Duodenal mucosa (tissue), 2 donors: ENCODE measurements around the gene ARHGAP30.

ENCODE experiments used
- H3K27ac ChIP-seq: one replicate; pipeline ENCODE4 v1.7.0; 2013; ENCODE audit warnings: low read depth, low read length
- H3K27me3 ChIP-seq, 2 donors: one replicate each; pipeline ENCODE4 v1.7.0; 2013; ENCODE audit warnings: low read length in 2 of 2, control low read depth in 1 of 2; ENCODE audit not compliant: insufficient read depth in 2 of 2, control insufficient read depth in 1 of 2
- H3K36me3 ChIP-seq, 2 donors: one replicate each; pipeline ENCODE4 v1.7.0; 2013; ENCODE audit warnings: low read length in 2 of 2, control low read depth in 1 of 2; ENCODE audit not compliant: insufficient read depth in 2 of 2, control insufficient read depth in 1 of 2
- H3K4me1 ChIP-seq, 2 donors: one replicate each; pipeline ENCODE4 v1.7.0; 2013; ENCODE audit warnings: low read length in 2 of 2, control low read depth in 1 of 2; ENCODE audit not compliant: insufficient read depth in 2 of 2, control insufficient read depth in 1 of 2
- H3K4me3 ChIP-seq, 2 donors: one replicate each; pipeline ENCODE4 v1.7.0; 2013; ENCODE audit warnings: low read length in 2 of 2, low read depth in 1 of 2
- H3K9ac ChIP-seq, 2 donors: one replicate each; pipeline ENCODE4 v1.7.0; 2013; ENCODE audit warnings: low read length in 2 of 2, low read depth in 1 of 2
- H3K9me3 ChIP-seq, 2 donors: one replicate each; pipeline ENCODE4 v1.7.0; 2013; ENCODE audit warnings: low read length in 2 of 2, control low read depth in 1 of 2; ENCODE audit not compliant: control insufficient read depth in 1 of 2

Gene ARHGAP30

DNA sequence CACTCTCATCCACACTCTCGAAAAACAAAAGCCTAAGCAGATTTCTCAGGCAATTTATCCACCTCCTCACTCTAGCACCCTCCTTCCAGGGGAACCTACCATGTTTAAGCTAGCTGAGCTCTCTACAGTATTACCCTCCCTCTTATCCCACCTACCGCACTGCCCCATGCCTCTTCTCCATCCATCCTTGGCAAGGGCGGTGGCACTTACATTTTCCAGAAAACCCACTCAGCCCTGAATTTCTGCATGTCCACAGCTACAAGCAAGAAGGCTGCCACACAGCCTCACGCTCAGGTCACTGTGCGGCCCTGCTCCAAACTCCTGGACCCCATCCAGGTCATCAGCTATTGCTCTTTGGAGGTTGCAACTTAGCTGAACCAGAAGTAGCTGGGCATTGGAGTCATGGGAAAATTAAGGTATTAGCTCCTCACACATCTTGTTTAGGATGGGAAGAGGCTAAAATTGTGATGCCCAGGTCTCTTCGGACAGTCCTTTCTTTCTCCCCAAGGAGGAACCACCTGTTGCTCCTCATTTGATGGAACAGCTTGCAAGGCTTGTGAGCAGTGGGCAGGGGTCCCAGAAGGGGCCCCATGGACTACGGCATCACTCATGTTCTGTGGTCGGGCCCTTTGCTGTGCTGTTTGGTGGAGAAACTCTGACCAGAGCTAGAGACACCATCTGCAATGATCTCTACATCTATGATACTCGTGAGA, 29.6 kb upstream of the ARHGAP30 start:
- peak overlapping the region; percentile 77 to 94 for H3K4me3 ChIP-seq
- H3K9ac ChIP-seq: no peak overlapping the region
- H3K27me3 ChIP-seq: no peaks in the 10 kb centered on the region
- no peaks in the 10 kb centered on the region for H3K9me3 ChIP-seq
- peaks cover 0 to 22% of the 10 kb centered on the region in 2 donors for H3K4me1 ChIP-seq
- peaks cover 16 to 27% of the 10 kb centered on the region in 2 donors for H3K36me3 ChIP-seq
- no peak overlapping the region for H3K27ac ChIP-seq

DNA sequence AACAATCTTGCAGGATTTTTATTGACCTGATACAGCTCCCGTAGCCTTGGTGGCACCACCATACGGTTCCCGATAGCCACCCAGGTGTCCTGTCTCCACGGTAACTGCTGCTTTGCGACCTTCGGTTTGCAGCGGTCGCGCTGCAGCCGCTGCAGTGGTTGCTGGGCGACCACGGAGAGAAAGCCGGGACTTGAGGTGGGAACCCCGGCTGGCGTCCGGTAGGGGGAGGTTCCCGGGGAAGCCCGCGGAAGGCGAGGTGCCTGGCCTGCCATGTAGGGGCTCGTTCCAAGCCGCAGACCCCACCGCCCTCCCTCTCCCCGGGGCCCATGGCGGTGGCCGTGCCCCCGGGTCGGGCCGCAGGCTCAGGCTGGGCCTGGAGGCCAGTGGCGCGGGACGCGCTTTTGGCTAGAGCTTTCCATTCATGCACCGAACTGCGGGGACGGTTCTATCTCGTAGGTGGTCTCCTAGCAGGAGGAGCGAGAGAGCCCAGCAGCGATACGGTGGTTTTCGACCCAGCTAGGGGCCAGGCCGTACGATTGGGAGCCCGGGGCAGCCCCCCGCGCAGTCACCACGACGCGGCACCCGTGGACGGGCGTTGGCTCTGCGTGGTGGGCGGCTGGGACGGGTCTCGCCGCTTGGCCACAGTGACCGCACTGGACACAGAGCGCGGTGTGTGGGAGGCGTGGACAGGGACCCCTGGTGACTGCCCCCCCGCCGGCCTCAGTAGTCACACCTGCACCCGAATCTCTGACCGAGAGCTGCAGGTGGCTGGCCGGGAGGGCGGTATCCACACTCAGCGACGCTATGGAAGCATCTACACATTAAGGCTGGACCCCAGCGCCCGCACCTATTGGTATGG, 28.7 kb upstream of the ARHGAP30 start, which contains the start of gene KLHDC9:
Gene KLHDC9, plus strand, starts transcription at position 152 of the 859 bp plus-strand sequence. Its CDS starts 175 bp downstream, at position 327.
- Histone ChIP-seq H3K9ac (peak within 1 kb of the TSS; percentile 70 to 81), H3K27ac (no peak within 1 kb of the TSS), H3K4me3 (peak within 1 kb of the TSS; percentile 77 to 94), H3K9me3 (no peaks in the 10 kb centered on the region), H3K36me3 (peaks cover 16 to 27% of the 10 kb centered on the region in 2 donors), H3K27me3 (no peaks in the 10 kb centered on the region), H3K4me1 (peaks cover 0 to 22% of the 10 kb centered on the region in 2 donors)

DNA sequence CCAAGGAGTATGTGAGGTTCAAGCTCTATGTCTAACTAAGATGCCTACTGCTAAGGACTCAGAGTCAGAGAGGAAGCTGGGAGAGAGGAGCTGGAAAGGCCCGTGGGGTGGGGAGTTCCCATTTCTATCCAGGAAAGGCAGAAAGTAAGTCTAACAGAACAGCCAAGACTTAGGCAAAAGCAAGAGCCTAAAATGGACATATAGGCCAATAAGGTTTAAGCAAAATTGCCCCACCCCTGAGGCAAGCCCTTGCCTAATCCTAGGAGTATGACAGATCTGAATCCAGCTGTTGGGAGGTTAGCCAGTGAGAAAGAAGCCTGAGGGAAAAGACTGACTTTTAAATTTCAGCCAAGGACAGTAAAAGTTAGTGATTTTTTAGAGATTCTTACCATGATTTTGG, 26.8 kb upstream of the ARHGAP30 start:
- no peak overlapping the region for H3K9ac ChIP-seq
- H3K36me3 ChIP-seq: peaks cover 9 to 19% of the 10 kb centered on the region in 2 donors
- peaks cover 0 to 22% of the 10 kb centered on the region in 2 donors for H3K4me1 ChIP-seq
- H3K27me3 ChIP-seq: no peaks in the 10 kb centered on the region
- H3K4me3 ChIP-seq: no peak overlapping the region
- H3K9me3 ChIP-seq: no peaks in the 10 kb centered on the region
- H3K27ac ChIP-seq: no peak overlapping the region

DNA sequence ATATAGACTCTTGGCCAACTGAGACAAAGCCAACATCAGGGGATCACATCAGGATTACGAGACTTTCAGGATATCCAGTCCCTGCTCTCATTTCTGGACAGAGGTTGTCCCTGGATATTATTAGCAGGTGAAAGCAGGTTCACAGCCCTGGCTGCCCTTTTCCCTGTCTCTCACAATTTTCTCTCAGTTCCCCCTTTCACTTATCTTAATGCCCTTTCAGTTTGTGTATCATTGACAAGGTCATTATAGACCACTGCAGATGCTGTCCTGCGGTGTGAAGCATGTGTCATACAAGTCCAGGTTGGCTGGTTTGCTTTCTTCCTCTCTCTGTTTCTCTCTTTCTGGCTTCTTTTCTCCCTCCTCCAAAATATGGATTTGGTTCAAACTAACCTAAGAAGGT, 26.3 kb upstream of the ARHGAP30 start:
- Histone ChIP-seq H3K9ac (no peak overlapping the region), H3K36me3 (peaks cover 9 to 14% of the 10 kb centered on the region in 2 donors), H3K27me3 (no peaks in the 10 kb centered on the region), H3K9me3 (no peaks in the 10 kb centered on the region), H3K4me3 (no peak overlapping the region), H3K4me1 (peaks cover 0 to 22% of the 10 kb centered on the region in 2 donors), H3K27ac (no peak overlapping the region)

DNA sequence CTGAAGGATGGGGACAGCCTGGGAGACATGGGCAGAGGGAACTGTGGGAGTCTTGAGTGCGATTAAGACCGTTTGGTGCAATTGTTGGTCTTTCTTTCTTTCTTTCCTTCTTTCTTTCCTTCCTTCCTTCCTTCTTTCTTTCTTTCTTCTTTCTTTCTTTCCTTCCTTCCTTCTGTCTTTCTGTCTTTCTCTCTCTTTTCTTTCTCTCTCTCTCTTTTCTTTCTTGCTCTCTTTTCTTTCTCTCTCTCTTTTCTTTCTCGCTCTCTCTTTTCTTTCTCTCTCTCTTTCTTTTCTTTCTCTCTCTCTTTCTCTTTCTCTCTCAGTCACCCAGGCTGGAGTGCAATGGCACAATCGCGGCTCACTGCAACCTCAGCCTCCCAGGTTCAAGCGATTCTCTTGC, 25.5 kb upstream of the ARHGAP30 start:
- Histone ChIP-seq H3K4me1 (peaks cover 0 to 22% of the 10 kb centered on the region in 2 donors), H3K9me3 (no peaks in the 10 kb centered on the region)

DNA sequence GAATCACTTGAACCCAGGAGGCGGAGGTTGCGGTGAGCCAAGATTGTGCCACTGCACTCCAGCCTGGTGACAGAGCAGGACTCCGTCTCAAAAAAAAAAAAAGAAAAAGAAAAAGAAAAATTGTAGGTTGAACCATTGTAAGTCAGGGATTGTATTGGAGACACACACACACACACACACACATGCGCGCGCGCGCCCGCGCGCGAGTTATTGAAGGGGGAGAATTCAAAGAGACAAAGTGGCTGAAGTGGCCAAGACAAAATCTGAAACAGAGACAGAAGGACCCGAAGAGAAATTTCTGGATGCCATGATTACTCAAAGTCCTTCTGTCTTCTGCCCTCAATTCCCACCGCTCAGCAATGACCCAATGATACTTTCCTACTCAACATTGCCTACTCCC, 24.8 kb upstream of the ARHGAP30 start:
- no peak overlapping the region for H3K4me3 ChIP-seq
- H3K27me3 ChIP-seq: no peaks in the 10 kb centered on the region
- H3K36me3 ChIP-seq: peaks cover 0 to 2% of the 10 kb centered on the region in 2 donors
- no peak overlapping the region for H3K27ac ChIP-seq
- H3K9me3 ChIP-seq: no peaks in the 10 kb centered on the region
- no peak overlapping the region for H3K9ac ChIP-seq
- peaks cover 4 to 25% of the 10 kb centered on the region in 2 donors for H3K4me1 ChIP-seq

More for the DNA sequence above, 25.5 kb upstream of the ARHGAP30 start:
- Histone ChIP-seq H3K27ac (no peak overlapping the region), H3K4me3 (no peak overlapping the region), H3K27me3 (no peaks in the 10 kb centered on the region), H3K36me3 (peaks cover 5 to 9% of the 10 kb centered on the region in 2 donors), H3K9ac (no peak overlapping the region)

GRCh38 chr1:161092621-161093028, 22.9 kb upstream of the ARHGAP30 start:
- H3K9ac ChIP-seq: no peak overlapping the region
- H3K9me3 ChIP-seq: no peaks in the 10 kb centered on the region
- no peaks in the 10 kb centered on the region for H3K36me3 ChIP-seq
- no peak overlapping the region for H3K4me3 ChIP-seq
- no peak overlapping the region for H3K27ac ChIP-seq
- peaks cover 11 to 22% of the 10 kb centered on the region in 2 donors for H3K4me1 ChIP-seq
- no peaks in the 10 kb centered on the region for H3K27me3 ChIP-seq

DNA sequence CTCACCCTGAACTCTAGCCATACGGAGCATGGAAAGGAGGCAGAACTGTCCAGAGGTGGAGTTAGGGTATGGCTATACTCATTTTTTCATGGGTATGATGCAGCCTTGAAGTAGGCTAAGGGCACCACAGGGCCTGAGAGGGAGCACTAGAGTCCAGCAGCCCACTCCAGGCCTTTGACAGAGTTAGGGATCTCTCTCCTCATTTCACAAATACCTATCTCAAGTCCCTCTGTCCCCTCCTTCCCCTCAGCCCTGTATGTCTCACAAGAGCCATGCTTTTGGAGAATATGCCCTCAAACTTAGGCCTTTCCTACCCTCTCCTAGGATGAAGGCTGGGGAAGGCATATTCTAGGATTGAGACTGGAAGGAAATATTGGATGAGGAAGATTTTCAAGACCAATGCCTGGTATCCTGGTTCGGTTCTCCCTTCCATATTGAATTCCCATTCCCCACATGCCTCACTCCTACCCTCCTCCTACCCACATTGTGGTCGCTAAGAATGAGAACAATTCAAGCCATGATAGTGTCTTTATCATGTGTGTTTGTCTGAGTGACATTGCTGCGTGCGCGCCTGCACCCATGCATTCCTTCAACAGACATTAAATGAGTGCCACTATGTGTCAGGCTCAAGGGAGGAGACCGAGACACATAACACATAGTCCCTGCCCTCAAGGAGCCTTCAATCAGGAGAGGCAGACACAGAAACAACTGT, 22.3 kb upstream of the ARHGAP30 start:
- Histone ChIP-seq H3K36me3 (no peaks in the 10 kb centered on the region), H3K4me1 (peaks cover 12 to 15% of the 10 kb centered on the region in 2 donors), H3K27me3 (no peaks in the 10 kb centered on the region), H3K9ac (no peak overlapping the region), H3K9me3 (no peaks in the 10 kb centered on the region), H3K27ac (no peak overlapping the region), H3K4me3 (no peak overlapping the region)

GRCh38 chr1:161091093-161091492, 21.4 kb upstream of the ARHGAP30 start:
- Histone ChIP-seq H3K9me3 (no peaks in the 10 kb centered on the region), H3K27ac (no peak overlapping the region), H3K4me1 (peaks cover 17 to 21% of the 10 kb centered on the region in 2 donors)

More at GRCh38 chr1:161091093-161091492, 21.4 kb upstream of the ARHGAP30 start:
- no peak overlapping the region for H3K9ac ChIP-seq
- H3K36me3 ChIP-seq: no peaks in the 10 kb centered on the region
- H3K27me3 ChIP-seq: no peaks in the 10 kb centered on the region
- H3K4me3 ChIP-seq: no peak overlapping the region
